Liver (tissue), 9 donors: ENCODE results near the gene KLHL13. TPM values are rescaled to one million over a fixed set of nuclear protein-coding genes. Genes with fewer than 3 reads are reported as not detected.

Experiments used
- DNase-seq: peaks from one replicate; pipeline ENCODE4 v3.0.0-alpha.2; 2017; ENCODE audit warnings: low spot score
- H3K27ac ChIP-seq, 2 donors: one replicate each; pipeline ENCODE4 v1.7.0; 2013; ENCODE audit warnings: inconsistent platforms in 2 of 2, low read length in 2 of 2, control low read depth in 1 of 2, low read depth in 1 of 2, mild to moderate bottlenecking in 1 of 2
- H3K27me3 ChIP-seq, 4 donors: one replicate each; pipeline versions ENCODE4 v1.6.1 to v1.7.0; 2013; ENCODE audit warnings: low read length in 3 of 4, inconsistent platforms in 1 of 4, mild to moderate bottlenecking in 1 of 4, moderate library complexity in 1 of 4; ENCODE audit not compliant: control insufficient read depth in 4 of 4, insufficient read depth in 4 of 4
- H3K36me3 ChIP-seq, 4 donors: one replicate each; pipeline versions ENCODE4 v1.6.1 to v1.7.0; 2013; ENCODE audit warnings: low read length in 3 of 4, mild to moderate bottlenecking in 3 of 4, low read depth in 1 of 4, moderate library complexity in 1 of 4; ENCODE audit not compliant: control insufficient read depth in 4 of 4, insufficient read depth in 3 of 4
- H3K4me1 ChIP-seq, 4 donors: one replicate each; pipeline versions ENCODE4 v1.6.1 to v1.7.0; 2013; ENCODE audit warnings: low read length in 3 of 4, mild to moderate bottlenecking in 3 of 4, moderate library complexity in 1 of 4; ENCODE audit not compliant: control insufficient read depth in 4 of 4, insufficient read depth in 4 of 4
- H3K4me3 ChIP-seq, 3 donors: one replicate each; pipeline versions ENCODE4 v1.6.1 to v1.7.0; 2013; ENCODE audit warnings: low read length in 3 of 3, control low read depth in 1 of 3, low read depth in 1 of 3, mild to moderate bottlenecking in 1 of 3
- H3K9ac ChIP-seq, 2 donors: one replicate each; pipeline ENCODE4 v1.7.0; 2013; ENCODE audit warnings: low read length in 2 of 2, mild to moderate bottlenecking in 2 of 2, moderate library complexity in 2 of 2, control low read depth in 1 of 2, low read depth in 1 of 2
- H3K9me3 ChIP-seq, 4 donors: one replicate each; pipeline versions ENCODE4 v1.6.1 to v1.7.0; 2013; ENCODE audit warnings: low read length in 3 of 4; ENCODE audit not compliant: control insufficient read depth in 4 of 4
- ATF3 ChIP-seq: IDR thresholded peaks from 2 replicates; pipeline ENCODE4 v1.6.1; 2016; ENCODE audit warnings: antibody characterized with exemption
- CTCF ChIP-seq: fragments of 150-350 bp; IDR thresholded peaks from 2 replicates; pipeline ENCODE4 v1.5.1; 2017; ENCODE audit warnings: improper control_type of control experiment, low read depth, low read length; ENCODE audit not compliant: missing input control
- EGR1 ChIP-seq, 2 donors: IDR thresholded peaks; 2 replicates each; pipeline ENCODE4 v1.6.1; 2016 to 2018; ENCODE audit warnings: antibody characterized with exemption in 2 of 2, low read depth in 2 of 2
- FOXA1 ChIP-seq: IDR thresholded peaks from 2 replicates; pipeline ENCODE4 v1.6.1; 2016; ENCODE audit warnings: antibody characterized with exemption
- GABPA ChIP-seq, 2 donors: IDR thresholded peaks in 1 of 2; conservative IDR thresholded peaks in 1 of 2; 2 replicates each; pipeline ENCODE4 v1.6.1; 2016; ENCODE audit warnings: antibody characterized with exemption in 2 of 2, mild to moderate bottlenecking in 1 of 2, moderate library complexity in 1 of 2
- HNF4A ChIP-seq, 2 donors: conservative IDR thresholded peaks; 2 replicates each; pipeline ENCODE4 v1.6.1; 2016; ENCODE audit warnings: antibody characterized with exemption in 2 of 2, mild to moderate bottlenecking in 2 of 2
- HNF4G ChIP-seq: IDR thresholded peaks from 2 replicates; pipeline ENCODE4 v1.6.1; 2016; ENCODE audit warnings: antibody characterized with exemption
- JUND ChIP-seq, 2 donors: IDR thresholded peaks; 2 replicates each; pipeline ENCODE4 v1.6.1; 2016; ENCODE audit warnings: antibody characterized with exemption in 2 of 2
- NR2F2 ChIP-seq: IDR thresholded peaks from 2 replicates; pipeline ENCODE4 v1.6.1; 2016; ENCODE audit warnings: antibody characterized with exemption
- RAD21 ChIP-seq, 2 donors: IDR thresholded peaks; 2 replicates each; pipeline ENCODE4 v1.6.1; 2016; ENCODE audit warnings: antibody characterized with exemption in 2 of 2, mild to moderate bottlenecking in 2 of 2
- REST ChIP-seq: IDR thresholded peaks from 2 replicates; pipeline ENCODE4 v1.6.1; 2016; ENCODE audit warnings: antibody characterized with exemption, mild to moderate bottlenecking
- RXRA ChIP-seq, 2 donors: IDR thresholded peaks; 2 replicates each; pipeline ENCODE4 v1.6.1; 2017 to 2018; ENCODE audit warnings: antibody characterized with exemption in 2 of 2, mild to moderate bottlenecking in 1 of 2
- SP1 ChIP-seq: IDR thresholded peaks from 2 replicates; pipeline ENCODE4 v1.6.1; 2018; ENCODE audit warnings: antibody characterized with exemption, mild to moderate bottlenecking
- YY1 ChIP-seq: IDR thresholded peaks from 2 replicates; pipeline ENCODE4 v1.6.1; 2016; ENCODE audit warnings: antibody characterized with exemption, mild to moderate bottlenecking
- ZBTB33 ChIP-seq: IDR thresholded peaks from 2 replicates; pipeline ENCODE4 v1.6.1; 2016; ENCODE audit warnings: antibody characterized with exemption
- WGBS: extraction: QIAGEN DNeasy Blood & Tissue Kit; methylation state at CpG from one replicate; pipeline ENCODE4 v1.1.7; 2013; 5-methylcytosine and 5-hydroxymethylcytosine counted together
- polyA plus RNA-seq, 2 donors: library from polyadenylated mRNA; stranded (reverse) in 1 of 2; unstranded in 1 of 2; fragments of 200-250 nt in 1 of 2; fragments of >200 nt in 1 of 2; fragmentation: Nextera tagmentation in 1 of 2; extraction: Ambion mirVana in 1 of 2; gene quantifications; one replicate each; pipeline versions ENCODE4 v1.2.1 to v1.2.3, GENCODE V29; 2013 to 2015
- total RNA-seq, 2 donors: library from RNA; depleted of rRNA; stranded (reverse); fragments of >200 nt; gene quantifications; one replicate each; pipeline ENCODE4 v1.2.3, GENCODE V29; 2014
- TF ChIP-seq, protein P1 (sequence below): IDR thresholded peaks from 2 replicates; pipeline ENCODE4 v1.6.1; 2016; ENCODE audit warnings: antibody characterized with exemption
- donor health status: healthy.
- donor health status: healthy.
- donor health status: healthy.
- donor health status: healthy.
- donor health status: healthy.

The KLHL13 gene
- total and polyA plus RNA-seq, 4 donors, result 0.76 to 5.3 (median 3.3) TPM

- H3K4me1 ChIP-seq, result peaks cover 2 to 3% (median 2%) of the 10 kb centered on the region in 4 donors
- no peaks in the 10 kb centered on the region for H3K27me3 ChIP-seq
- 31% methylated on average over 7 of the region's 7 CpGs for WGBS
- DNase-seq, result no peak
- no peaks in the 10 kb centered on the region for H3K9me3 ChIP-seq
- peak overlapping the region in 2 of 3 donors; percentile 28 to 37 for H3K4me3 ChIP-seq
- H3K36me3 ChIP-seq, result no peaks in the 10 kb centered on the region
- TF ChIP-seq RAD21 (IDR thresholded peaks at IDR 0.05), result no peak
- TF ChIP-seq GABPA (IDR thresholded peaks at IDR 0.05 in 1 of 2, conservative IDR thresholded peaks at IDR 0.05 in 1 of 2), result no peak
- TF ChIP-seq ATF3, result no peak
- TF ChIP-seq ZBTB33, result no peak
- no peak for TF ChIP-seq NR2F2
- TF ChIP-seq, protein P1, sequence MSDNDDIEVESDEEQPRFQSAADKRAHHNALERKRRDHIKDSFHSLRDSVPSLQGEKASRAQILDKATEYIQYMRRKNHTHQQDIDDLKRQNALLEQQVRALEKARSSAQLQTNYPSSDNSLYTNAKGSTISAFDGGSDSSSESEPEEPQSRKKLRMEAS, result no peak
- TF ChIP-seq JUND (IDR thresholded peaks at IDR 0.05), result no peak
- no peak for TF ChIP-seq SP1
- TF ChIP-seq RXRA (IDR thresholded peaks at IDR 0.05), result no peak
- no peak for TF ChIP-seq HNF4A (conservative IDR thresholded peaks at IDR 0.05)
- no peak for TF ChIP-seq YY1
- H3K9ac ChIP-seq, result no peak overlapping the region
- no peak overlapping the region for H3K27ac ChIP-seq
These were observed 143.9 kb downstream of the KLHL13 start for GRCh38 chrX:117972711-117973109.

DNA sequence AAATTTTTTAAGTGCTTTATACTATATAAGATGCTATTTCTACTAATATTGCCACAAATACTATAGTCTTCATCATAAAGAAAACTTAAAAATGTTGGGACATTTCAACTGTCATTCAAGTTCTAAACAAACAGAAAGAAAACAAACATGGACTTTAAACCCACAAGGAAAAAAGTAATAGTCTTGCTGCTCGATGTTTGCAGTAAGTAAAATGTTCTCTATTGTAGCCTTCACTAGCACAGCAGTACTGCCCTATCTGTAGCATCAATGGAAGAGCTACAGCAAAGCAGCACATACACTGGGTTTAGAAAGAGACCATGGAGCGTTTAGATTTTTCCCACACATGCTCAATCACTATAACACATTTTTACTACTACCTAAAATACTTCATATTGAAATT, 146.8 kb downstream of the KLHL13 start:
- Histone ChIP-seq H3K27ac (no peak overlapping the region), H3K9ac (no peak overlapping the region), H3K36me3 (no peaks in the 10 kb centered on the region), H3K27me3 (no peaks in the 10 kb centered on the region), H3K9me3 (no peaks in the 10 kb centered on the region), H3K4me3 (no peak overlapping the region), H3K4me1 (peaks cover 2 to 3% (median 2%) of the 10 kb centered on the region in 4 donors)
- no peak for DNase-seq
- WGBS, result 33% methylated on average over 2 of the region's 2 CpGs
- TF ChIP-seq, protein P1, result no peak
- TF ChIP-seq HNF4A (conservative IDR thresholded peaks at IDR 0.05) (peak; percentile 27 to 67), NR2F2 (no peak), RXRA (IDR thresholded peaks at IDR 0.05) (no peak), FOXA1 (no peak), HNF4G (no peak), CTCF (no peak), YY1 (peak; percentile 15)

DNA sequence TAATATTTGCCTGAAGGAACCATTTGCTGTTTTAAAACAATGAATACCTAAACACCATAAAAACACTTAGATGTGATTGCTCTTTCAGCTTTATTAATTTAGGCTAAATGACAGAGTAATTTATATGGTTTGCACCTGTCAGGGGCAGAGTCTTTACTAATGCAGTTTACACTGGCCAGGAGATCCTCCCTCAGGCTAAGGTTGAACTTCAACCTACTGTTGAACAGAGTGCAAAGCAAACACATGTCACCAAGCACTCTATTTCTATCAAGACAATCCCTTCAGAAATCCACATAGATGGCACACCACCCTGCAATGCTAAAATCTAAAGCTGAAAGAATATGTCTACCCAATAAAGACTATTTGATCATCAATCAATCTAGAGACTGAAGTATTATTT, 147.3 kb downstream of the KLHL13 start:
- H3K36me3 ChIP-seq, result no peaks in the 10 kb centered on the region
- no peak for DNase-seq
- H3K27ac ChIP-seq, result no peak overlapping the region
- no peaks in the 10 kb centered on the region for H3K27me3 ChIP-seq
- H3K4me3 ChIP-seq, result no peak overlapping the region
- H3K9ac ChIP-seq, result no peak overlapping the region
- TF ChIP-seq RXRA (IDR thresholded peaks at IDR 0.05), result peak; percentile 40 to 53
- TF ChIP-seq SP1, result peak; percentile 68
- TF ChIP-seq EGR1 (IDR thresholded peaks at IDR 0.05; ENCODE audit: low read depth in 2 of 2), result no peak
- TF ChIP-seq GABPA (IDR thresholded peaks at IDR 0.05 in 1 of 2, conservative IDR thresholded peaks at IDR 0.05 in 1 of 2), result no peak
- TF ChIP-seq REST, result no peak
- no peak for TF ChIP-seq RAD21 (IDR thresholded peaks at IDR 0.05)
- peak in 1 of 2 donors; percentile 18 for TF ChIP-seq HNF4A (conservative IDR thresholded peaks at IDR 0.05)
- no peak for TF ChIP-seq JUND (IDR thresholded peaks at IDR 0.05)
- TF ChIP-seq FOXA1, result no peak
- TF ChIP-seq ZBTB33, result no peak
- peak; percentile 15 for TF ChIP-seq YY1
- peaks cover 2 to 3% (median 2%) of the 10 kb centered on the region in 4 donors for H3K4me1 ChIP-seq
- H3K9me3 ChIP-seq, result no peaks in the 10 kb centered on the region
